ENCODE results near the gene AMACR.
"Not testable (repeated sequence)": the region's sequence is repeated elsewhere in the genome, so short reads cannot be mapped to it uniquely, and the experiment has no call there.

GRCh38 chr5:34010146-34010545, 2.3 kb upstream of the AMACR start:
- not testable (repeated sequence) for TF ChIP-seq CTCF (IDR thresholded peaks at IDR 0.05; ENCODE audit: poor library complexity); EZH2 (IDR thresholded peaks at IDR 0.05; ENCODE audit: borderline replicate concordance); EZH2phosphoT487 (IDR thresholded peaks at IDR 0.05; ENCODE audit: low read depth, severe bottlenecking, unreplicated experiment)

All from hepatocyte (in vitro differentiated cells).